Naive B cell (primary cell): Measurements from ENCODE around the gene SH3GLB2. TPM values are rescaled to one million over a fixed set of nuclear protein-coding genes. Genes with fewer than 3 reads are reported as not detected.

Experiments
- ATAC-seq, 2 donors: fragments of 150-1000 bp; cut with Tn5 transposase; 2 replicates each; pipeline ENCODE4 v1.10.0; 2021; ENCODE audit warnings: low read depth in 2 of 2, mild to moderate bottlenecking in 2 of 2, moderate library complexity in 2 of 2
- DNase-seq: peaks from one replicate; pipeline ENCODE4 v3.0.0; 2022
- H3K27ac Mint-ChIP-seq, 6 donors: one replicate each; pipeline ENCODE4 v1.8.0; 2020 to 2022; ENCODE audit warnings: mild to moderate bottlenecking in 6 of 6, mixed read lengths in 6 of 6, moderate library complexity in 5 of 6, inconsistent platforms in 2 of 6
- H3K27me3 Mint-ChIP-seq, 3 donors: one replicate each; pipeline ENCODE4 v1.8.0; 2021 to 2022; ENCODE audit warnings: mixed read lengths in 3 of 3, mild to moderate bottlenecking in 1 of 3
- H3K36me3 Mint-ChIP-seq, 2 donors: one replicate each; pipeline ENCODE4 v1.8.0; 2020 to 2022; ENCODE audit warnings: mixed read lengths in 2 of 2, inconsistent platforms in 1 of 2, mild to moderate bottlenecking in 1 of 2
- H3K4me1 Mint-ChIP-seq, 3 donors: one replicate each; pipeline ENCODE4 v1.8.0; 2020 to 2022; ENCODE audit warnings: mixed read lengths in 3 of 3, inconsistent platforms in 1 of 3, mild to moderate bottlenecking in 1 of 3, moderate library complexity in 1 of 3
- H3K4me3 Mint-ChIP-seq, 8 donors: one replicate each; pipeline ENCODE4 v1.8.0; 2020 to 2022; ENCODE audit warnings: mild to moderate bottlenecking in 8 of 8, mixed read lengths in 8 of 8, moderate library complexity in 8 of 8, inconsistent platforms in 2 of 8
- H3K9me3 Mint-ChIP-seq, 7 donors: one replicate each; pipeline ENCODE4 v1.8.0; 2020 to 2022; ENCODE audit warnings: mixed read lengths in 7 of 7, mild to moderate bottlenecking in 5 of 7, inconsistent platforms in 2 of 7, moderate library complexity in 1 of 7
- polyA plus RNA-seq, 6 donors: library from polyadenylated mRNA; unstranded; fragments of 300-500 nt; fragmentation: Illumina TruSeq; gene quantifications; one replicate each; pipeline ENCODE4 v1.2.3, GENCODE V29; 2021; ENCODE audit warnings: low read depth in 6 of 6

Gene SH3GLB2
- polyA plus RNA-seq, 6 donors from 2014 or later, result 18.0 to 38.7 (median 30.5) TPM

- Mint-ChIP-seq H3K27ac (no peak overlapping the region), H3K27me3 (no peaks in the 10 kb centered on the region), H3K4me1 (peaks cover 14 to 16% (median 14%) of the 10 kb centered on the region in 3 donors), H3K36me3 (peaks cover 0 to 6% of the 10 kb centered on the region in 2 donors), H3K9me3 (no peaks in the 10 kb centered on the region), H3K4me3 (no peak overlapping the region)
- DNase-seq, result no peak
- ATAC-seq, result no peak
Observed at GRCh38 chr9:129064499-129064908, 36.4 kb upstream of the SH3GLB2 start.

GRCh38 chr9:129063061-129063460 is 34.9 kb upstream of the SH3GLB2 start:
- H3K36me3 Mint-ChIP-seq, result peaks cover 0 to 6% of the 10 kb centered on the region in 2 donors
- ATAC-seq, result no peak
- peaks cover under 1 to 1% (median under 1%) of the 10 kb centered on the region in 3 donors for H3K4me1 Mint-ChIP-seq

GRCh38 chr9:129060991-129061390 is 32.9 kb upstream of the SH3GLB2 start:
- H3K4me3 Mint-ChIP-seq, result no peak overlapping the region
- peak overlapping the region in 1 of 6 donors; percentile 1 for H3K27ac Mint-ChIP-seq
- H3K4me1 Mint-ChIP-seq, result no peaks in the 10 kb centered on the region
- H3K27me3 Mint-ChIP-seq, result no peaks in the 10 kb centered on the region
- ATAC-seq (no peak), DNase-seq (no peak)
- H3K9me3 Mint-ChIP-seq, result no peaks in the 10 kb centered on the region
- H3K36me3 Mint-ChIP-seq, result peaks cover 0 to 6% of the 10 kb centered on the region in 2 donors

More at GRCh38 chr9:129063061-129063460, 34.9 kb upstream of the SH3GLB2 start:
- no peak overlapping the region for H3K27ac Mint-ChIP-seq
- no peak for DNase-seq
- no peaks in the 10 kb centered on the region for H3K9me3 Mint-ChIP-seq
- H3K27me3 Mint-ChIP-seq, result no peaks in the 10 kb centered on the region
- H3K4me3 Mint-ChIP-seq, result no peak overlapping the region

GRCh38 chr9:129059796-129060785 is 32.0 kb upstream of the SH3GLB2 start:
- Mint-ChIP-seq H3K27ac (no peak overlapping the region), H3K4me1 (no peaks in the 10 kb centered on the region)
- no peak for ATAC-seq

GRCh38 chr9:129058965-129059795 is 31.0 kb upstream of the SH3GLB2 start:
- no peak overlapping the region for H3K27ac Mint-ChIP-seq
- H3K9me3 Mint-ChIP-seq, result no peaks in the 10 kb centered on the region
- H3K36me3 Mint-ChIP-seq, result peaks cover 6% of the 10 kb centered on the region in 2 donors
- DNase-seq (no peak), ATAC-seq (no peak)
- peaks cover 0 to 4% (median 0%) of the 10 kb centered on the region in 3 donors for H3K4me1 Mint-ChIP-seq
- H3K27me3 Mint-ChIP-seq, result no peaks in the 10 kb centered on the region
- H3K4me3 Mint-ChIP-seq, result no peak overlapping the region

More at GRCh38 chr9:129059796-129060785, 32.0 kb upstream of the SH3GLB2 start:
- DNase-seq, result no peak
- H3K4me3 Mint-ChIP-seq, result no peak overlapping the region
- no peaks in the 10 kb centered on the region for H3K27me3 Mint-ChIP-seq
- H3K36me3 Mint-ChIP-seq, result peaks cover 0 to 6% of the 10 kb centered on the region in 2 donors
- H3K9me3 Mint-ChIP-seq, result no peaks in the 10 kb centered on the region

- peaks cover 0 to 7% of the 10 kb centered on the region in 2 donors for H3K36me3 Mint-ChIP-seq
- DNase-seq (no peak), ATAC-seq (no peak)
- no peak overlapping the region for H3K4me3 Mint-ChIP-seq
- no peaks in the 10 kb centered on the region for H3K9me3 Mint-ChIP-seq
- peak overlapping the region in 1 of 6 donors; percentile 51 for H3K27ac Mint-ChIP-seq
- peaks cover 0 to 4% (median 0%) of the 10 kb centered on the region in 3 donors for H3K4me1 Mint-ChIP-seq
- H3K27me3 Mint-ChIP-seq, result no peaks in the 10 kb centered on the region
Observed at GRCh38 chr9:129054163-129054851, 26.2 kb upstream of the SH3GLB2 start.

- Mint-ChIP-seq H3K27ac (no peak overlapping the region), H3K36me3 (peaks cover 0 to 7% of the 10 kb centered on the region in 2 donors), H3K4me3 (no peak overlapping the region), H3K9me3 (no peaks in the 10 kb centered on the region), H3K4me1 (peaks cover 0 to 4% (median 0%) of the 10 kb centered on the region in 3 donors), H3K27me3 (no peaks in the 10 kb centered on the region)
- DNase-seq (no peak), ATAC-seq (no peak)
Observed at GRCh38 chr9:129053020-129053419, 24.9 kb upstream of the SH3GLB2 start.

- ATAC-seq (no peak), DNase-seq (no peak)
- no peaks in the 10 kb centered on the region for H3K27me3 Mint-ChIP-seq
- H3K9me3 Mint-ChIP-seq, result no peaks in the 10 kb centered on the region
- peaks cover 0 to 7% of the 10 kb centered on the region in 2 donors for H3K36me3 Mint-ChIP-seq
- no peak overlapping the region for H3K27ac Mint-ChIP-seq
- H3K4me1 Mint-ChIP-seq, result peaks cover 0 to 4% (median 0%) of the 10 kb centered on the region in 3 donors
- H3K4me3 Mint-ChIP-seq, result no peak overlapping the region
Observed at GRCh38 chr9:129052592-129052991, 24.5 kb upstream of the SH3GLB2 start.

- H3K9me3 Mint-ChIP-seq, result no peaks in the 10 kb centered on the region
- peaks cover 12 to 38% (median 24%) of the 10 kb centered on the region in 3 donors for H3K4me1 Mint-ChIP-seq
- peak overlapping the region in 1 of 8 donors; percentile 25 for H3K4me3 Mint-ChIP-seq
- ATAC-seq (no peak), DNase-seq (no peak)
- peaks cover 7% of the 10 kb centered on the region in 2 donors for H3K36me3 Mint-ChIP-seq
- no peaks in the 10 kb centered on the region for H3K27me3 Mint-ChIP-seq
- no peak overlapping the region for H3K27ac Mint-ChIP-seq
Observed at GRCh38 chr9:129042016-129042415, 13.9 kb upstream of the SH3GLB2 start.

GRCh38 chr9:129040113-129040643 is 12.0 kb upstream of the SH3GLB2 start:
- DNase-seq (no peak), ATAC-seq (no peak)
- Mint-ChIP-seq H3K4me1 (peaks cover 23 to 51% (median 40%) of the 10 kb centered on the region in 3 donors), H3K4me3 (peak overlapping the region in 1 of 8 donors; percentile 66), H3K36me3 (peaks cover 7% of the 10 kb centered on the region in 2 donors), H3K27me3 (no peaks in the 10 kb centered on the region), H3K27ac (no peak overlapping the region), H3K9me3 (no peaks in the 10 kb centered on the region)

GRCh38 chr9:129038109-129038852 is 10.2 kb upstream of the SH3GLB2 start:
- Mint-ChIP-seq H3K36me3 (peaks cover 4 to 7% of the 10 kb centered on the region in 2 donors), H3K27me3 (no peaks in the 10 kb centered on the region), H3K4me3 (peak overlapping the region; percentile 60 to 99 (median 98)), H3K4me1 (peaks cover 23 to 51% (median 41%) of the 10 kb centered on the region in 3 donors), H3K9me3 (no peaks in the 10 kb centered on the region), H3K27ac (peak overlapping the region in 3 of 6 donors; percentile 33 to 65 (median 59))
- DNase-seq (no peak), ATAC-seq (no peak)

GRCh38 chr9:129037767-129038098 is 9.6 kb upstream of the SH3GLB2 start:
- H3K9me3 Mint-ChIP-seq, result no peaks in the 10 kb centered on the region
- peaks cover 4 to 6% of the 10 kb centered on the region in 2 donors for H3K36me3 Mint-ChIP-seq
- ATAC-seq (no peak), DNase-seq (no peak)
- peak overlapping the region in 3 of 6 donors; percentile 44 to 65 (median 59) for H3K27ac Mint-ChIP-seq
- peaks cover 23 to 51% (median 41%) of the 10 kb centered on the region in 3 donors for H3K4me1 Mint-ChIP-seq
- no peaks in the 10 kb centered on the region for H3K27me3 Mint-ChIP-seq
- H3K4me3 Mint-ChIP-seq, result peak overlapping the region; percentile 94 to 99 (median 98)
